Activated T-cell treated with anti-CD3 and anti-CD28 coated beads for 1 hour (primary cell): Measurements from ENCODE around the gene CA9.

Source experiments
- DNase-seq: peaks from one replicate; pipeline ENCODE4 v3.0.0-alpha.2; 2020; ENCODE audit warnings: low read depth

Gene CA9

DNA sequence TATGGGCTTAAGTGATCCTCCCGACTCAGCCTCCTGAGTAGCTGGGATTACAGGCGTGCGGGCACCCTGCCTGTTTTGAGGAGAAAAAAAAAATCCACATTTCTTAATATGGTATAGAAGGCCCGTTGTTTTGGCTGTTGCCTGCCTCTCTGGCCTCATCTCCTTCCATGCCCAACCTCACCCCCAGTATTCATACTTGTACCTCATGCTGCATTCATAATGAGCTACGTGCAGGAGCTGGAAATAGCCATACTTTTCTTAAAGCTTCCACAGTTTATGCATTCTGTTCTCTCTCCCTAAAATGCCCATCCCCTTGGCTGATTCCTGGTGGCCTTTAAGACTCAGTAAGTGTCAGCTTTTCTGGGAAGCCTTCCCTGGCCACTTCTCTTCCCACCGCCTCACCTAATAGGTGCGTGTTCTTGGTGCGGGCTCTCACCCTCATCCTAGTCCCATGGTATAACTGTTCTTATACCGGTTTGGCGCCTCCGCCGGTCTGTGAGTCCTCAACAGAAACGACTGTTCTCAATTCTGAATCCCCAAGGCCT, 18.1 kb downstream of the CA9 start:
- no peak for DNase-seq

DNA sequence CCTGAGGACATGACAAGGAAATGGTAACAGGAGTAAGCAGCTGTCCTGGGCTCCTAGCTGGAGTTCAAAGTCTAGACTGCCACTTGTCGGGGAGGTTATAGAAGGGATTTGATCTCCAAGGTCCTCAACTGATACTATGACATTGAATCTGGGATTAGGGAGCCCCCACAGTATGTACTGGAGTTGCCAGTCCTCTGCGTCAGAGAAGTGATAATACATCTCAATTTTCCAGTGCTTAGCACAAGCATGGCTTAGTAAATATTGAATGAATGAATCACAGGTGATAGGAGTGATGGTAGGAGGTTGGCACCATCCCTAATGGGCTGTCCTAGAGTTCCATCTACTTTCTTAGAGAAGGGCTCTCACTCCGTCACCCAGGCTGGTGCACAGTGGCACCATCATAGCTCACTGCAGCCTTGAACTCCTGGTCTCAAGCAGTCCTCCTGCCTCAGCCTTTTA, 22.2 kb downstream of the CA9 start:
- DNase-seq = no peak

DNA sequence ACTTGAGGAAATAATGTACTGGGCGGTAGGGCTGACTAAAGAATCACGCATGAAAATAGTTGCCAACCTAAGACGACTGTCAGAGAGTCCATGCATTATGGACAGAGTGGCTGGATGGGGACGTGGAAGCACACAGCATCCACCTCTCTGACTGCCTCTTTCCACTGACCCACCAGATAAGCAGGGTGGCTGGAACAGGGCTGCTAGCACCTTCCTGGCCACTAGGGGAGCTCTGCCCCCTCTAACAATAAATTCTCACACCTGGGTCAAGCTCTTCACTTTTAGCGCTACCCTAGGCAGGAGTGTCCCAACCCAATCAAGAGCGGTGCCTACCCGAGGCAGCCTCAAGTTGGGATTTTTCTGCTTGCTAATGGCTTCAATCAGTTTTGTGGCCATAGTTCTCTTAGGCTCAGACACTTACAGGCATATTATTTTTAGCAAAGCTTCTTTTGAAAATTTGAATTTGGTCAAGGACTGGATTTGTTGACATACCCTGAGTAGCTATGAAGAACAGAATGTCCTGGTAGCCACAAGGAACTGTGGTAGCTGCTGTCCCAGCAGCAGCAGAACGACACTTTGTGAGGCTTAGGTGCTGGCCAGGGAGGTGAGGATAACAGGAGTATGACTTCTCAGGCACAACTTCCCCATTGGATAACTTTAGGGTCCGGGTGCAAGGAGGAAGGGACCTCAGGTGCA, 22.9 kb downstream of the CA9 start:
- peak; percentile 35 for DNase-seq

DNA sequence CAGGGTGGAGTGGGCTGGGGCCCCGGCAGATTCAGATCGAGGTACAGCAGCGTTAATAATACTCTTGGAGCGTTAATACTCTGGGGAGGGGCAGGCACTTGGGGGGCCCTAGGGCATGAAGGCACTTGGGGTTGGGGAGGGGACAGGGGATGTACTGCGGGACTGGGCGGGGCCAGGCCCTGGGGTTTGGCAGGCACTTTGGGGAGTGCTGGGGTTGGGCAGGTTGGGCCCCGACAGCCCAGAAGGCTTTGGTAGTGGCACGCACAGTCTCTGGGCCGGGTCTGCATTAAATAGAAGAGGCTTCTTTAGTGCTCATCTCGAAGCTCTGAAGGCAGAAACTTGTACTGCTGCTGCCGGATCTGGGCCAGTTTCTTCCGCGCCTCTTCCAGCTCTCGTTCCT, 23.8 kb downstream of the CA9 start:
- DNase-seq = no peak

DNA sequence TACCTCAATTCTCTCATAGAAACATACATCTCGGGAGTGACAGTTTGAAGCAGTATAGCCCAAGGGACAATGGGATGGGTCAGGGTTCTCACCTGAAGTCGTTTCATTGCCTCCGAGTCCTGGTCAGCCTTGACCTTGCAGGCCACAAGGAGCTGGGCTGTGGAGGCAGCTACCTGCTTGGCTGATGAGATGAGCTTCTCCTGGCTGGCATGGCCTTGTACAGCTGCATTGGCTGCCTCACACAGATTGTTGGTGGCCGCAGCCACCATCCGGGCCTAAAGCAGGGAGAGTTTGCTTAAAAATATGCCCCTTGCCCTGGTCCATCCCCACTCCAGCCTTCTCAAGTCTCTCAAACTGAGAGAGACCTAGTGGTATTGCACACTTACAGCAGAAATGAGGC, 24.5 kb downstream of the CA9 start:
- no peak for DNase-seq

DNA sequence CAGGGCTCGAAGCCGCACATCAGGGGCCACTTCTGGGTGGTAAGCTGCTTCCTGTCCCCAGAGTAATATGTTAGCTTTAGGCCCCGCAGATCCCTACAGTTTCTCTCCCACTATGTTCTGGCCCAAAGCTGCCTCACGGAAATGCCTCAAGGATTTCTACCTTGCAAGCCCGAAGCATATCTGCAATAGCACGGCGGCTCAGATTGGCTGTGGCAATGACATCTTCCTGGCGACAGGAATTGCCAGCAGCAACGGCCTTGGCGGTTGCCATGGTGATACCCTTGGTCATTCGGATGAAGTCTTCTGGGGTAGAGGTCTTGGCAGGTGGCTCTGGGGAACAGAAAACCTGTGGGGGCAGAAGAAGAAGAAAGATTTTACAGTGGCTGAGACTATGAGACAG, 26.3 kb downstream of the CA9 start:
- no peak for DNase-seq

DNA sequence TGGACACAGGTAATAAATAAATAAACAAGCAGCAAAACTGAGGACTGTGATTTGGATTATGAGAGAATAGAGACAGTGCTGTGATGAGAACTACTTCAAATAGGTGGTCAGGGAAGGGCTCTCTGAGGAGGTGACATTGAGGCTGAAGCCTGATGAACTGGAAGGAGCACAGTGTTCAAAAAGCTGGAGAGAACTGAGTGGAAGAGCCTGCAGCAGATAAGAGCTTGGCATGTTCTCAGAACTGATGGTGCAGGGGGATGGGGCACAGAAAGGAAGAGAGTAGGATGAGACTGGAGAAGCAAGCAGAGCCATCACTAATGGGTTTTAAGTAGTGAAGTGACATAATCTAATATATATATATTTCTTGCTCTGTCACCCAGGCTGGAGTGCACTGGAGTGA, 27.2 kb downstream of the CA9 start:
- DNase-seq = no peak

DNA sequence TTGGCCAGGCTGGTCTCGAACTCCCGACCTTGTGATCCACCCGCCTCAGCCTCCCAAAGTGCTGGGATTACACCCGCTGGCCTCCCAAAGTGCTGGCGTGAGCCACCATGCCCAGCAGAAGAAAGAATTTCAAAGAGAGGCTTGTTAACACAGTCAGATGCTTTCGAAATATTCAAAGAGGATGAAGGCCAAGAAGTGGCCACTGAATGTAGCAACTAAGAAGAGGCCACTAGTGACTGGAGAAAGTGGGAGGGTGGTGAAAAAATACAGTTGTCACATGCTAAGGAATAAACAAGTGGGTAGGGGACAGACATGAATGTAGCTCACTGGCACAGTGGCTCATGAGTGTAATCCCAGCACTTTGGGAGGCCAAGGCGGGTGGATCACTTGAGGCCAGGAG, 29.0 kb downstream of the CA9 start:
- no peak for DNase-seq

DNA sequence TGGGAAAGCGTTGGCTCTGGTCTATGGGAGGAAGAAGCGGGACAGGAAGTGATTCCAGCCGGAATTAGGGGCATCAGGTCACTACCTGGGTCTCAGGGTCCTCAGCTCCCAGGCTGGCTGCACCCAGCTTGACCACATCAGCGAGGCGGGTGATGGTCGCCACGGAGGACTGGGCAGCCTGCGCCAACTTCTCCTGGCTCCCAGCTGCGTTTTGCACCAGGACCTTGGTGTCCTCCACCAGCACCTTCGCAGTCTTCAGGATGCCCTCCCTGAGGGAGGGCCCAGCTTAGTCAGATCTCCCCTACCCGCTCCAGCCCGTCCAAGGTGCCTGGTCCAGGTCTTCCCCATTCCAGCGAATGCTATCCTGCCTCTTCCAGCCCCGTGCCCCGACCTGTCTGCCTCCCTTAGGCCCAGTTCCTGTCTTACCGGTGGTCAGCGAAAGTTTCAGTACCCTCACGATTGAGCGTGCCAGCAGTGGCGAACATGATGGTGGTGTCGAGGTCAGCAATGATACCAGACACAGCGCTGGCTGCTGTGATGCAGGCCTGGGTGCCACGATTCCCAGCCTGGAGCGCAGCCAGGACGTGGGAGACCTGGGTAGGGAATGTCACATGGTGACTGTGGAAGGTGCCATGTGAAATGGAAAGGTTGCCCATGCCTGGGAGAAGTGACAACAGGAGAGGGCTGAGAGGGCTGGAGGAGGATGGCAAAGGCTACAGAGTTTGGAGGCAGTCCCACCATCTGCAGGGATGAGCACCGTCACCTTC, 30.4 kb downstream of the CA9 start:
- DNase-seq = no peak

DNA sequence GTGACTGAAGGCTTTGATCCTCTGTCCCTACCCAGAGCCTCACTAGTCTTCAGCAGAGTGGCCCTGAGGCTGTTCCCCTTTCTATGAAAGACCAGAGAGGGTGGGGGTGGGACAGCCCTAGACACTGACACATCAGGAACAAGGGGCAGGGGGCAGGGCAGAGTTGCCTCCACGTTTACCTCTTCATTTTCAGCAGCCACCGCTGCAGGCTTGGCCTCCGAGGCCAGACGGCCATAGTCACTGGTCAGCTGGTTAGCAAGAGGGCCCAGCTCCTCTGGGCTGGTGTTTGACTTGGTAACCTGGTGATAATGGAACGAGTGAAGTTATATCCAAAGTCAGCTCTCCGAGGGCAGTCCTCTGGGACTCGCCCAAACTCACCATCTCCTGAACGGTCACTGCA, 31.6 kb downstream of the CA9 start:
- no peak for DNase-seq

DNA sequence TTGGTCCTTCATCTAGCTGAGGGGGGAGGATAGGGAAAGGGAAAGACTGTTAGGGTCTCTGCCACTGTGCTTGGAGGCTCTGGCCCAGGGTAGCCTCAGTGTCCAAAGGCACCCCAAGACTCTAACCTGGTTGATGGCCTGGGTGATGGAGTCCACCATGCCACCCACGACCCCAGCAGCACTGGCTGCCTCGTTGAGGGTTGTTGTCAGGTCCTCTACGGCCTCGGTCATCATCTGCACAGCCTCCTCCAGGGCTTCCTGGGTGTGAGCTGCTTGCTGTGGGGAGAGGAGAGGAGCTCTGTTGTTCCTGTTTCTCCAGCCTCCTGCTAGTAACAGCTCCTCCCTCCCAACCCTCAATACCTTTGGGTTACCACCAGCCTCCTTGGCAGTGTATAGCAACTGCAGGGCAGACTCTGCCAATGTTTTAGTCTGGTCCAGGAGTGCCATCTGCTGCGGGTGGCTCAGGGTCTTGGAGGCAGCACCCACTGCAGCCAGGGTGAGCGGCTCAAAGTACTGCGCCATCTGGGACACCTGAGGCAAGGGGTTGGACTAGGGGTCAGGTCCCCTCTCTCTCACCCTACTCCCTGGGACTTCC, 32.2 kb downstream of the CA9 start:
- DNase-seq = no peak

DNA sequence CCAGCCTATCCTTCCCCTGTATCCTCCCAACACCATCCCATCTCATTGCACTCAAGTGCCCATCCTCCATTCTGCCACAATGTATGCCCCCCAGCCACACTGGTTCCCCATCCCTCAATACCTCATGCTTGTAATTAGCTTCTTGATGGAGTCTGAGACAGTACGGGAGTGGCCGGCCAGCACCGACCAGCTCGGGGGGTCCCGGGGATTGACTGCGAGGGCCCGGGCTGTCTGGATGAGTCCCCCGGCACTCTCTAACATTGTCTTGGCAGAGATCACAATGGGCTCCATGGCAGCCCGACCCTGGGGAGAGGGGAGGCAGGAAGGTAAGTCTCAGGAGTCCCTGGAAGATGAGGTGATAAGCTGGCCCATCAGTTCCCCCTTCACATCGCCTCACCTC, 33.2 kb downstream of the CA9 start:
- no peak for DNase-seq

DNA sequence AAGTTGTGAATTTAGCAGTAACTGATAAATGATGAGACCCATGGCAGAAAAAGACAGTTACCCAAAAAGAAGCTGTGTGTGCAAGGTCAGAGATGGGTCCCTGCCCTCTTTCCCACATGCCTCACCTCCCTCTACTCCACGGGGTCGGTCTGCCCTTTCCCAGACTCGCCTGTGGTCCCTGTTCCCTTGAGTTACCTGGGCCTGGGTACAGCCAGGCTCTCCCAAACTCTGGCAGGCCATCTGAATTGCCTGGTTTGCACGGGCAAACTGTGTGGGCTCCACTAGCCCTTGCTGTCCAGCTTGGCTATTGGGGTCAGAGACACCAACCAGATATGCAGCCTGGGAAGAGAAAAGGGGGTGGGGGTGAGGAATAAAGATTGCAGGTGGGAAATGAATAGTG, 34.4 kb downstream of the CA9 start:
- DNase-seq = no peak

DNA sequence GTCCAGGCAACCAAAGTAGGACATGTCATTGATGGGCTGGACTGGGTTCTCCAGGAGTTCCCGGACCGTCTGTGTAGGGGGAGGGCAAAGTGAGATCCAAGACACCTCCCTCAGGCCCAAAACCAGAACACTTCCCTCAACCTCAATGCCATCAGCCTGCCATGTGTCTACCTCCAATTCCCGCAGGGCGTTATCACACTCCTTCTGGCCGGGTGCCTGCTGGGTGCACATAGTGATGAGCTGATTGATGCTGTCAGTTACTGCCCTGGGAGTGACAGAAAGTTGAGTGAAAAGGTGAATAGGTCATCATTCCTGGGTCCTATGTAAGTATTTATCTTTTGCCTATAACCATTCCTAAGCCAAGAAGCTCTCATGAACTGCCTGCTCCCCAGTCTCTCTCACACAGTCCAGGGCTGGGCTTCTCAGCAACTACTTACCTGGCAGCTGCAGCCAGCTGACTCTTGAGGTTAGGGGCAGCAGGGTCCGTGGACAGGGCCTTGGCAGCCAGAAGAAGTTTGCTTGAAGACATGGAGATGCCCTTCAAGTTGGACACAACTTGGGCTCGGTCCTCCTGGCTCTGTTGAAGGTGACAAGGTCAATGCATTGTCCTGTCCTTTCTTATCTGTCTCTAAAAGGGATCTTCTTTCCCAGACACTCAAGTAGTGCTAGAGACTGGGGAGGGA, 37.2 kb downstream of the CA9 start:
- DNase-seq = no peak

DNA sequence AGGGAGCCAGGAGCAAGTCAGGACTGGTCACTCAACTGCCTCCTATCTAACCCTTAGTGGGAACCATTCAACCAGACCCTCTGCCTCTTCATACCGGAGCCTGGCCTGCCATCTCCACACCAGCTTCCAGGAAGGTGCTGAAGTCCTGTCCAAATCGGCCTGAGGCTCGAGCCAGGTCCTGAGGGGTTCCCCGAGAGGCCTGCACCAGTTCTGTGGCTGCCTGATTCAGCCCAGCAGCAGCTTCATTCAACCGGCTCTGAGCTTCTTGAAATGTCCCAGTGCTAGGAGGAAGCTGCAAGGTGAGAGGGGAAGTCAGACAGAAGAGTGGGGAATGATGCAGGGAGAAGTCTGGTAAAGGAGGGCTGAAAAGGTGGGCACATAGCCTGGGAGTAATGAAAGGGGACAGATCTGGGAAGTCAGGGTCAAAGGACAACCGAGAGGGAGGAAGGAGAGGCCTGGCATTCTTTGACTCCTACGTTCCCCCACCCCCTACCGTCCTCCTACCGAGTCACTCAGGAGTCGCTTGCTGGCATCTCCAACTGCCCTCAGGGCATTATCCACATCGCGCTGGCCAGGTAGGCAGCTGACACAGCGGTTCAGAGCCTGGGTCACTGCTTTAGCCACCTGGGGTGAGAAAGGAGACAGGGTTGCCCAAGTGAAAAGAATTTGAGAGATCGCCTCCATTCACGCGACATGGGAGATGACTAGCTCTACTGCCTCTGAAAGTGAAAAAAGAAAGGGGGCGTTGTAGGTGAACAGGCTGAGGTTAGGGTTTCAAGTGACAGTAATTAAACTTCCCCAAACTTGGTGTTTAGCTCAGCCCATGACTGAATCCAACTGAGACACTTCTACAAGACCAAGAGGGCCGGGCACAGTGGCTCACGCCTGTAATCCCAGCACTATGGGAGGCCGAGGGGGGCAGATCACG, 38.0 kb downstream of the CA9 start:
- DNase-seq = no peak

DNA sequence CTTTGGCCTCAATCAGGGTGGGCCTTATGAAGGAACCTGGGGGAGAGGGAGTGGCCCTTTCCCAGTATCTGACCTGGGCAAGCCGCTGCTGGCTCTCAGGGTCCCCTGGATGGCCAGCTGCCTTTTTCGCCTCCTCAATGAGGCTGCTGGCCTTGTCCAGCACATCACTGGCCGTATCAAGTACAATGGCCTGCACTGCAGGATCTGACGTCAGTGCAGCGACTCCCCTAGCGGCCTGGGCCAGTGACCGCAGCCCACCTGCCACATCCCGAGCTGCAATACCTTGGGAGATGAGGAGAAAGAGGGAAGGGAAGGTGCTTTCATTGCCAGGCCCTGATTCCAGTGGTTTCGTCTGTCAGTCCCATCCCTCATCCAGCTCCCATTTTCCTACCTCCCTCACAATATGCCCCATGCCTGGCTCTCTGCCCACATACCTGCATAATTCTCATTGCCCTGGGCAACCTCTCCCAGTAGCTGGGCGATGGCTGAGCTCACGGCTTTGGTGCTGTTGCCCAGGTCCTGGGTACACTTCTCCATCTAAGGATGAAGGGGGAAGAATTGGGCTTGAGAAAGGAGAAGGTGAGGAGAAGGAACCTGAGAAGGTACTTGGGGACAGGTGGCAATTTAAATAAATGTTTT, 39.2 kb downstream of the CA9 start:
- no peak for DNase-seq

DNA sequence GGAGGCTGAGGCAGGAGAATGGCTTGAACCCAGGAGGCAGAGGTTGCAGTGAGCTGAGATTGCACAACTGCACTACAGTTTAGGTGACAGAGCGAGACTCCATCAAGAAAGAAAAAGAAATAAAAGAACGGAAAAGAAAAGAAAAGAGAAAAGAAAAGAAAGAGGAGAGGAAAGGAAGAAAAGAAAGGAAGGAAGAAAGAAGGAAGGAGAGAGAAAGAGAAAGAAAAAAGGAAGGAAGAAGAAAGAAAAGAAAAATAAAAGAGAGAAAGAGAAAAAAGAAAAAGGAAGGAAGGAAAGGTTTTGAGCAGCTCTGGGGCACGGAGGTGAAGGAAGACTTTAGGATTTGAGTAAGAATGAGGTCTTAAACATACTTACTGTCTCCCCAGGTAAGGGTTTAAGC, 39.9 kb downstream of the CA9 start:
- DNase-seq = no peak

DNA sequence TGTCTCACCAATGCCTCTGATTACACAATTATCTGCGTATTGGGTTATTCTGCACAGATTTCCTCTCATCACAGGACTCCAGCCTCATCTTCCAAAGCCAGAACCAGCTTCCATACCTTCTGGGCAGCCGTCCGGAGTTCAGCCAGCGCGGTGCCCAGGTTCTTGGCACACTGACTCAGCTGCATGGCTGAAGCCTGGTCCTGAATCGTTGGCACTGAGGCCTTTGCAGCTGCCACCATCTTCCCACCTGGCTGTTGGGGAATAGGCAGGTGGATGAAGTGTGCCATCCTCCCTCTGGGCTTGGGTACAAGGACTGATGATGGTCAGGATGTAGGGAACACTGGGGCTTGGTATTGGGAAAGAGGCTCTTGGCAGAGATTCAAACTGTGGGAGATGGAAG, 40.4 kb downstream of the CA9 start:
- no peak for DNase-seq

DNA sequence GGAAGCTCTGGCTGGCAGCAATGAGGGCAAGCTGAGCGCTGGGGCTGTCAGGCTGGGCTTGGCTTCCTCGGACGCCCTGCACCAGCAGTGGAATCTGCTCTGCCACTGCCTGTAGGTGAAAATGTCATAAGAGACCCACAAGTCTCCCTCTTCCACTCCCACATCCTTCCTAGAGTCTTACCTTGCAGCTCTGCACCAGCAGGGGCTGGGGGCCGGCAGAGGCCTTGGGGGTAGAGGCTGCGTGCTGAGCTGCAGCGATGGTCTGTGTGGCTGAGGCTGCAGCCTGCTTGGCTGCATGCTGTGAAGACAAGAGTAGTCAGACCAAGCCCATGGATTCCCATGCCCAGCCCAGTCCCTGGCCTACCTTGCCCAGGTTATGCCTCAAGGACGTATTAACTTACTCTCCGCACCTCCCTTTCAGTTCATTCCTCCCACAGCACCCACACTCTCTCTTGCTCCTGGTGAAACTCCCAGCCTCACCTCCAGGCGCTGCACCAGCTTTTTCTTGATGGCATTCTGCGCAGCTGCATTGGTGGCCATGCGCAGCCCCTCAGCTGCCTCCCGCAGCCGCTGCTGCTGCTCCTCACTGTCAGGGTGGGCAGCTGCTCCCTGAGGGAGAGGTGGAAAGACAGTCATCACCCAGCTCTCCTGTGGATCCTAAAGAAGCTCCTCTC, 41.0 kb downstream of the CA9 start:
- no peak for DNase-seq

DNA sequence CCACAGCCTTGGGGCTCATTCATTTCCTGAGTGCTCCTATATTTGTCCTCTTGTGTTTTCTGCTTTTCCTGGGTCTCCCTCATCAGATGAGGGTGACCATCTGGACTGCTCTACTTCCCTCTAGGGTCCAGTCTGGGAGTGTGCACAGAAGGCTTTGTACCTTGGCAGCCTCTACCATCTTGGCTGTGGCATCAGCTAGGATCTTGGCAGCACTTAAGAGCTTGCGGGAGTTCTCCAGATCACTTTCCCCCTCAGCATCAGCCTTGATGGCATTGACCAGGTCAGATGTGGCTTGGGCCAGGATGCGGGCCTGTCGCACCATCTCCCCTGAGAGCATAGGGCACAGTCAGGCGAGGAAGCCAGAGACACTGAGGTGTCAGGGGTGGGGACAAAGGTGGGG, 42.5 kb downstream of the CA9 start:
- no peak for DNase-seq
